ENCODE results near the gene POLA1. TPM values are rescaled to one million over a fixed set of nuclear protein-coding genes. Genes with fewer than 3 reads are reported as not detected.

POLA1 gene
- total and polyA plus RNA-seq, 2 of the 4 experiments (the other 2 are of a cell fraction) = 4.0 to 15.1 TPM

DNA sequence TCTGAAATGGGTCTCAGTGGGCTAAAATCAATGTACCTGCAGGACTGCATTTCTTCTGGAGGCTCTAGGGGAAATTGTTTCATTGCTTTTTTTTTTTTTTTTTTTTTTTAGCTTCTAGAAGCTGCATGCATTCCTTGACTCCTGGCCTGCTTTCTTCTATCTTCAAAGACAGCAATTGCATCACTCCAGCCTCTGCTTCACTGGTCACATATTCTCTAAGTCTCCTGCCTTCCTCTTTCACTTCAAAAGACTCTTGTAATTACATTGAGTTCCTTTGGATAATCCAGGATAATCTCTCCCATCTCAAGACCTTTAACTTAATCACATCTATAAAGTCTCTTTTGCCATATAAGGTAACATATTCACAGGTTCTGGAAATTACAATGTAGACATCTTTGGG, 35.3 kb upstream of the POLA1 start:
- POLR2A ChIA-PET (ENCODE audit: unreplicated experiment) = no interaction called here
- no peak overlapping the region for H3K56ac ChIP-seq (ENCODE audit: extremely low read depth, insufficient read depth, low read length)

More for the DNA sequence above, 35.3 kb upstream of the POLA1 start:
- Histone ChIP-seq H3K27ac (ENCODE audit: insufficient read depth, low read length) (no peak overlapping the region), H2AK5ac (ENCODE audit: low read depth, low read length) (no peak overlapping the region), H3K9me1 (ENCODE audit: insufficient read depth, low read length) (no peaks in the 10 kb centered on the region), H3K4me2 (ENCODE audit: low read depth, low read length) (no peak overlapping the region), H2BK15ac (ENCODE audit: low read depth, low read length) (no peak overlapping the region), H2BK5ac (ENCODE audit: low read depth, low read length, poor library complexity, severe bottlenecking) (no peak overlapping the region), H3K23ac (ENCODE audit: low read depth, low read length) (no peak overlapping the region), H2AK9ac (replicated peaks; ENCODE audit: low read depth, low read length, poor library complexity) (no peak overlapping the region), H3K18ac (ENCODE audit: low read depth, low read length) (no peak overlapping the region), H2BK20ac (ENCODE audit: low read depth, low read length) (no peak overlapping the region), H3K9me3 (ENCODE audit: control insufficient read depth, insufficient read depth, low read length) (no peaks in the 10 kb centered on the region), H4K8ac (ENCODE audit: low read depth in 2 of 2, low read length in 2 of 2) (no peak overlapping the region), H3K4me1 (ENCODE audit: control insufficient read depth, insufficient read depth, low read length) (no peaks in the 10 kb centered on the region), H3K79me1 (ENCODE audit: low read depth in 1 of 2, low read length in 2 of 2) (no peaks in the 10 kb centered on the region), H3K36me3 (ENCODE audit: control insufficient read depth, insufficient read depth, low read length) (no peaks in the 10 kb centered on the region), H4K5ac (ENCODE audit: low read depth, low read length) (no peak overlapping the region), H3K9ac (ENCODE audit: low read depth, low read length) (no peak overlapping the region), H3K4ac (ENCODE audit: low read depth, low read length) (no peak overlapping the region), H3K4me3 (ENCODE audit: insufficient read depth, low read depth, low read length) (no peak overlapping the region), H3K27me3 (ENCODE audit: control insufficient read depth, insufficient read depth, low read length) (peaks cover 1% of the 10 kb centered on the region; the same call in 1 of the 2 replicates), H2BK120ac (ENCODE audit: low read depth, low read length) (no peak overlapping the region), H4K20me1 (ENCODE audit: insufficient read depth, low read length) (no peaks in the 10 kb centered on the region), H2AFZ (replicated peaks; ENCODE audit: low read length, poor library complexity) (no peak overlapping the region), H4K91ac (ENCODE audit: insufficient read depth, low read depth, low read length) (no peak overlapping the region), H3K14ac (replicated peaks; ENCODE audit: low read depth, low read length) (no peak overlapping the region)
- intact Hi-C loops (cut with micrococcal nuclease) (no loop called here), dilution Hi-C loops (cut with HindIII; ENCODE audit: low sequenced_read_pairs, unreplicated experiment) (no loop called here), in situ Hi-C loops (cut with MboI; ENCODE audit: low sequenced_read_pairs) (no loop called here)
- no TSS peak for BruUV-seq (replicated peaks)
- TF ChIP-seq CEBPB (IDR thresholded peaks at IDR 0.05; ENCODE audit: low read depth, low read length) = no peak
- ATAC-seq (ENCODE audit: low read depth) (no peak), DNase-seq (no peak)
- CTCF ChIA-PET = no interaction called here

Data from IMR-90 (cell line).